Activated T-cell treated with anti-CD3 and anti-CD28 coated beads, Interleukin-2, amount 50 U/mL, for 48 hours (primary cell): ENCODE data around the gene WT1.

Source experiments
- DNase-seq, 2 experiments: peaks; one replicate each; pipeline ENCODE4 v3.0.0-alpha.2; 2020

Gene WT1

DNA sequence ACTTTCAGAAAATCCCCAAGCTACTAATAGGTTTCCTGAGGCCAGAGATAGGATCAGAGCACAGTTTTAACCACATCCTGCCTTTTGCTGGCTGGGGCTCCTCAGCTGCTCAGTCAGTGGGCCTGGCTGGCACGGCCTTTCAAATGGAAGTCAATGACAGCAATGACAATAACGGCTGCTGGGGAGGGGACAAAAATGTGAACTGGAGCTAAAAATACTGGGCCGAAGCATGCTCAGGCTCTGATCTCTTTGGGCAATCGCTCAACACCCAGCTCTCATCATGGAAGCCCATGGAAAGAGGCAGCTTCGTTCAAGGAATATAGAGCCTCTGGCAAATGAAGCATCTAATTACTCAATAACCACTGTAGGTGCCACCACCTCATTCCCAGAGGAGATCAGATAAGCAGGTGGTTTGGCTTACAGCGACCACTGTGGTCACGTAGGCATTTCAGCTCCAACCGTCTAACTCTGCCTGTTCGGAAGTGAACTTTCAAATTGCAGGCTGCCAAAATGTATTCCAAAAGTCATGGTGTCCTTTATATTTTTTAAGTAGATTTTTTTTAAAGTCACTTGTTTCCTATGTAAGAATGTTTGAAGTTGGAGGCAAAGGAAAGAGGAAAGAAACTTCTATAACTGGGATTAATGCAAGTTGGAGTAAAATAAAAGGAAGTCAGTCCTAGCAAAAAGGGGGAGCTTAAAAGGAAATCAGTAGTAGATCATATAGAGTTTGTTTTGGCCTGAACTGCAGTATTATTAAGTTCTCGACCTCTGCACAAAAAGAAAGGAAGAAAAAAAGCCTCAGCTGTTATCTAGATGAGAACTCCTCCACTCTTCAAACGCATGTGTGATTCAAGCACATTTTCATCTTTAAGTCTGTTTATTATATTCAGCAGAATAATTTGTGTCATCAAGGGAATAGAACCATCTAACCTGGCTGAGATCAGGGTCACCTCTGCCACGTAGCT lies 14.1 kb downstream of the WT1 start:
- DNase-seq = no peak

DNA sequence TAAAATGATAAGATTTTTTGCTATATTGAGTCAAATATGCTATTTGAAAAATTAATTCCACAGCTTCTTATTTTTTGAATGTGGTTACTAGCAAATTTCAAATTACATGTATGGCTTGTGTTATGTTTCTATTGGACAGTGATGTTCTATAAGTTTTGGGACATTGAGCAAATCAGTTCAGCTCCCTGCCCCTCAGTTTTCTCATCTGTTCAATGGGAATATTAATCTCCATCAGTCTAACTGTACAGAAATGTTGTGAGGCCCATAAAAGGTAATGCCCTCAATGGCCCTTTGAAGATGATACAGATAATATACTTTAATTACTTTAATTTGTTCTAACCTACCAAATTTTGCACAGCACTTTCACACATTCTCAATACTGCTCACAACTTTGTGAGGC lies 15.2 kb downstream of the WT1 start:
- no peak for DNase-seq

DNA sequence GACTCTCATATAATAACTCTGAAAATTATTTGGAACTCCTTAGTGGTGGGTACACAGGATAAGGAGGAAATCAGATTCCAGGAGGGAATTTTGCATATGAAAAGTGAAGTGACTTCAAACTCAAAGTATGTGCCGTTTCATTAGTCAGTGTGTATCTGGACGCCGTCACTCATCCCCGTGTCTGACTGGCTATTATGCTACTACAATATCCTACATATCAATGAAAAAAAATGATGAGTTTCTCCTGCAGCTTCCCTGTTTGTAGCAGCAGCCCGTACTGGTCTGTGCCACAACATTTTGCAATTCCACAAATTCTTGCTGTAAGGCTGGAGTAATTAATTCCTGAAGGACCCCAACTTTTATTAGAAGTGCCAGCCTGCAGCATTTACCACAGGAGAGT lies 16.5 kb downstream of the WT1 start:
- no peak for DNase-seq

DNA sequence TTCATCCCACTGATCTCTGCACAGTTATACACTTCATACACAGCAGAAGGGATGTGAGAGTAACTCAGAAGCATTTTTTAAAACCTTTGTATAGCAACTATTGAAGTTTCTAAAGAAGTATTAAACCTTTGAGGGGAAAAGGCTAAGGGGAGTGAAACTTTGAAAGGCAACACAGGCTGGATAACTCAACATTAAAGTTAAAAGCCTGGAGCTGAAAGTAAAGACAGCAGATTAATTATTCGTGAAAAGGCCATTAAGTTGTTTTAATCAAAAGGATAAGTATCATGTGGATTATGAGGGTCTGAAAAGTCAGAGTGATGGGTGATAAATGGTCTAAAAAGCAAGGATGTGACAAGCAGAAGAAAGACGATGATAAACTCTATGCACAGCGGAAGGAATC lies 17.5 kb downstream of the WT1 start:
- DNase-seq = no peak

DNA sequence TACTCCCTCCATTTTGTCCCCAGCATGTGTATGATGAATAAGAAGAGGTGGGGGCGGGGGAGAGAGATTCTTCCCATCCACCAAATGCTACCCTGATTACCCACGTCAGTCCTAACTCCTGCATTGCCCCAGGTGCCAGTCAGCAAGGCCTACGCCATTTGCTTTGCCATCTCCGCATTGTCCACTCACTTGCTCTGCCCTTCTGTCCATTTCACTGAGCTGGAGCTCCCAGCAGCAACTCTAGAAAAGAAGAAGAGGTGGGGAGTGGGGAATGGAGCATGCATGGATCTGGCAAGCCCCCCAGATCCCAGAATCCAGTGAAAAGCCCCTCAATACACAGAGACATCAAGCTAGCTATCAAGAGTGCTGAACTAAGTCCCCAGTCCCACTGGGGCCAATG lies 19.0 kb downstream of the WT1 start:
- no peak for DNase-seq

DNA sequence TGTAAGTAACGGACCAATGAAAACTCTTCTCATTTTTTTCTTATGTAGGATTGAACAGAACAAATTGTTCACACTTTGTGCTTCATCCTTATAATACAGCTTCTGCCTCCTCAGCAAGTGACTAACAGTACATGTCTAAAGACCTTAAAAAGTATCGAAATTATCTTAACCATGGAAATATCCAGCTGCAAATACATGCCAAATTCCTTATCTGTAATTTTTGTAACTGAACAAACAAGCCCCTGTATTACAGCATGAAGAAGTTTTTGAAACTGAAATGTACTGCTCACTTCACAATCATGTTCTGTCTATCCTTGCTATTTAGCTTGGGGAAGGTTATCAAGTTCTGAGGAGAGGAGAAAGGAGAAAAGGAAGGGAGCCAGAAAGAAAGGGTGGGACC lies 20.4 kb downstream of the WT1 start:
- no peak for DNase-seq

DNA sequence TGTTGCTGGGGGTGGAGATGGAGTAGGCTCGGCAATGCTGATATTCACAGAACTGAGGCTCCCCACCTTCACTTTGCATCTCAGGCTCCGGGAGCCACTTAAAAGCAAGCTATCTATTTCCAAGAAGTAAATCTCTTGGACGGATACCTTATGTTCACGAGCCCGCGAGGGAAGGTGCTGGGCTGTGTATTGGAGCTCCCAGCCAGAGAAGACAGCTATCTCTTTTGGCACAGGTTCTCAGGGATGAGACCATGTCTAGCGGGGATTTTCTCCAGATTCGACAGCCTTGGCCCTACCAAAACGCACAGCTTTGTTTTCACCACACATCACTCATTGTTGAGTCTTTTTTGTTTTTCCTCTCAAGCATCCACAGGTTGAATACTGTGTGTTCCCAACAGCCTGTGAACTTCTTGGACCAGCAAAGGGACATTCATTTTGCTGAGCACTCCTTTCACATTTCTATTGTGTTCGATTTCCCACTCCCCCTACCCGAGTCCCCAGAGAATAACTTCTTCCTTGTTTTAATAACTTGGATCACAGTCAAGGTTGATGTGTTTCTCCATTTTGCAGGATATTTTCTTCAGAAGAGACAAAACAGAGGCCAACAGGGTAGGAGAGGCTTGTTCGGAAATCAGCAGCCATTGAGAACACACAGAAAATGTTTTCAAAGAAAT lies 23.3 kb downstream of the WT1 start:
- no peak for DNase-seq

DNA sequence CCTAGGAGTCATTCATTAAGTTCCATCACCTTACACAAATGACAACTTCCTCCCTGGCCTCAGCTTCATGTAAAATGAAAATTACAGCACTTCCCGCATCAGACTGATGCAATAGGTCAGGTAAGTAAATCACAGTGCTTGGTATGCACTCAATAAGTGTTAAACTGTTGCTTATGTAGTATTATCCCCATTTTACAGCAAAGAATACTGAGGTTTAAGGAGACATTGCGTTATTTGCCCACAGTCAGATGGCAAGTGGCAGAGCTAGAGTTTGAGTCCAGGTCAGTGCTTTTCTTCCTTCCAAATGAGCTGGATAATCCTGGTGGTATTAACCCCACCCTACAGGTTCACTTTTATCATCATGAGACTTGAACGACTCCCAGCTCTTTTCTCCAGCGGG lies 29.7 kb downstream of the WT1 start:
- no peak for DNase-seq

DNA sequence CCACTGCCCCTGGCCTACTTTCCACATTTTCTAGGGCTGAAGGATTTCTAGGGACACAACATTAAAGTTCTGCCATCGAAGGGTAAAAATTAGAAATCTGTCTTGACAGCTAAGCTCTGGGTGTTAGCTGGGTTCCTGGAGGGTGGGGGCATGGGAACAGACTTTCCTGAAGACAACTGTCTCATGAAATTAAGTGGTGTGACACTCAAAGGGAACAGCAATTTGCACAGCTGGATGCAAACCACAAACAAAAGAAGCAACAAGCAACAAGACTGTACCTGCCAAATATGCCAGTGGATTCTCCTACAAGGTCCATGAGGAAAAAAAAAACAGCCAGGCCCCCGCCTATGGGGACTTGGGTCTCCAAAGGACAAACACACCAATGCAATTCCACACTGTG lies 32.5 kb downstream of the WT1 start:
- DNase-seq = no peak

DNA sequence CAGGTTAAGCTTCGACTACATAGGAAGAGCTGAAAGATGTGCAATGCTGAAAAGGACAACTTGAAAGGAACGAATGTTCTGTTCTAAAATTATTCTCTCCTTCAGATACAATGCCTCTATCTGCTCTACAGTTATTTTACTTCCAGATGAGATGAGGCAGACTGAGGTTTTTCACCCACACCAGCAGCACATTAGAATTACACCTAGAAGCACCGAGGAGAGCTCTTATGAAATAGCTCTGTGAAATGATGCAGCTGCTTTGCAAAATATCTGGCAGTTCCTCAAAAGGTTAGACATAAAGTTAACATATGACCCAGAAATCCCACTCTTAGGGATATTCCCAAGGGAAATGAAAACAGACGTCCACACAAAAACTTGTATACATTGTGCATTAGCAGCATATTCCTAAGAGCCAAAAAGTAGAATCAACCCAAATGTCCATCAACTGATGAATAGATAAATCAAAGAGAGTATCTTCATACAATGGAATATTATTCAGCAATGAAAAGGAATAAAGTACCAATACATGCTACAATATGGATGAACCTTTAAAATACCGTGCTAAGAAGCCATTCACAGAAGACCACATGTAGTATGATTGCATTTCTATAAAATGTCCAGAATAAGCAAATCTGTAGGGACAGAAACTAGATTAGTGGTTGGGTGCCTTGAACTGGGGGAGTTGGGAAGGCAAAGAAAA lies 34.5 kb downstream of the WT1 start:
- DNase-seq = no peak

DNA sequence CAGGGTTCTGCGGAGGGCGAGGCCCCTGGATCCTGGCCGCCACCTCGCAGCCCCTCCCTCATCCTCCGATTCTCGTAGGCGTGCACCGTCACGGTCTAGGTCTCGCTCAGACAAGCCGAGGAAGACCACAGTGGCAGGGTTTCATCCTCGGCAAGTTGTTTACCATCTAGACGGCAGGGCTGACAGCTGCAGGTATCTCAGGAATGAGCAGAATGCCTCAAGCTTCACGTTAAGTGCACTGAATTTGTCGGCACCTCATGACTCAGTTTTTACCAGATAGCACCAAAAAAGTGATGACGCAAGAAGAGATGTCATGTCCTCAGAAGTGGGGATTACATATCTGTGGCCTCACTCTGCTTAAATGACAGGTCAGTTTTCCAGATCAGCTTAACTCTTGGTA lies 35.1 kb downstream of the WT1 start:
- DNase-seq = no peak

DNA sequence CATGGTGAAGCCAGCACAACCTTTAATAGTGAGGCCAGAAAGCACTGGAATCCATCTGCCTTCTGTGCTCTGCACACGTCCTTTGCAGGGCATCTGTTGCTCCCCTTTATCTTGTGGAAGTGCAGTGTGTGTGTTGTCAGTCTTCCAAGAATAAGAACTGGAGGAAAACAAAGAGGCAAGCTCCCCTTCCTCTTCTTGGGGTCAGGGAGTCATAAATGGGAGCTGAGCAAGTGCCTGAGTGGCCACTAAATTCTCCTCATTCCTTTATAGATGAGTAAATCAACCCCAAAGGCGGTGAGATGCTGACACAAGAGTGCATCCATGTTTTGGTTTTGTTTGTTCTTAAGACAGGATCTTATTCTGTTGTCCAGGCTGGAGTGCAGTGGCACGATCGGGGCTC lies 38.3 kb downstream of the WT1 start:
- no peak for DNase-seq

DNA sequence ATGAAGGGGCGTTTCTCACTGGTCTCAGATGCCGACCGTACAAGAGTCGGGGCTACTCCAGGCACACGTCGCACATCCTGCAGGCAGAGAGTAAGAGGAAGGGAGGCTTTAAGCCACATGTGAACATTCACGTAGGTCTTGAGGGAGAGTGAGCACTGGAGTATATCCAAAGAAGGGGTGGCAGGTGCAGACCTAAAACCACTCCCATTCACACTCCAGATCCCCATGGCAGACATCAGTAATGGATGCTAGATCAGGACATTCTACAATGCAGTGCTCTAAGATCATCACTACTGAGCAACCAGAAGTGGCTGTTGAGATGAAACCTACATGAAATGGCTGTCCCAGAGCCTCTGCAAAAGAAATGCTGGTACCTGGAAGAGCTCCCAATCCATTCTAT lies 39.0 kb downstream of the WT1 start:
- no peak for DNase-seq

DNA sequence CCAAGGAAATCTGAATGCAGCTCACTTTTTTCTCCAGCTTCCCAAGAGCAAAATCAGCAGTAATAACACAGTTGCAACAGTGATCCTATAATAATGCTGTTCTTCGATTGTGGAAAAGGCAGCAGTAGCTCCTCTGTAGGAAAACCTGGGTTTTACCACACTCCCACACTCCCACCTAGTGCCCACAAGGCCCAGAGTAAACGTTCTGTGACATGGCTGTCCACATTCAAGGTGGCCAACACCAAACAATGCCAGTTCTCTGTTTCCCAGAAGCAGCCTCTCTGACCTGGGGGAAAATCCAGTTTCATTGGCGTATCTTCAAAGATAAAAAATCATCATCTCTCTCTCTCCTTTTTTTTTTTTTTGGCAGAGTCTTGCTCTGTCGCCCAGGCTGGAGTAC lies 40.2 kb downstream of the WT1 start:
- DNase-seq = no peak

DNA sequence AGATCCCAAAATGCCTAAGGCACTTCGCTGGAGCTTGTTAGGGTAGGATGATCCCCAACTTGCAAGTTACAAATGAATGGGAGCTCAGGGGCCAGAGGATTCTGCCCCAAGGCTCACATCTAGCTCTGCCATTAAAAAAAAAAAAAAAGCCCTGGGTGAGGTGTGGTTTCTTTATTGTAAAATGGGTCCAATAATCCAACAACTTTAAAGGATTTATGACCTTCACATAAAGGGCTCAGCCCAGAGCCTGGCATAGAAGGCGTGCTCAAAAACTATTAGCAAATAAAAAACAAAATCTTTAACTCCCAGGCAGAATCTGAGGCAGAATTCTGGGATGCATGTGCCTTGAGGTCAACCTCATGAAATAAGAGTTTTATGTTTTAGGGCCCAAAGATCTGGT lies 42.5 kb downstream of the WT1 start:
- DNase-seq = no peak

DNA sequence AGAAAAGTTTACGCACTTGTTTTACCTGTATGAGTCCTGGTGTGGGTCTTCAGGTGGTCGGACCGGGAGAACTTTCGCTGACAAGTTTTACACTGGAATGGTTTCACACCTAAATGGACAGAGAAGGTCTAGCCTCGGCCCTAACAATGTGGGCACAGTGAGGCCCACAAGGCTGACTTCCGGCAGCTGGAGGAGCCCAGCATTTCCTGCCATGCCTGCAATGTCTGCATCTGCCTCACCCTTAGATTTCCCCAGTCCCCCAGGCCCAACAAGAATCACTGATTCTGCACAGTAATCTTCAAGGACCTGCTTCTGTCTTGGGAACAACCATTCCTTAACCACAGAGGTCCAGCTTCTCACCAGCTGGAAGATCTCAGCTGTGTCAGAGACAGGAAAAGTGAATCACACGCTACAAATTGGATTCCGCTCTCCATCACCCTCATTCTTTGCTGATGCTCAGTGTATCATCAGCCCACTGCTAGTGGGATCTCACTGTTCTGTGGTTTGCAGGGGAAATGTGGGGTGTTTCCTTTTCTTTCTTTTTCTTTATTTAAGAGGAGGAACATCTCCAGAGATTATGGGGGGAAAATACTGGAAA lies 43.3 kb downstream of the WT1 start:
- no peak for DNase-seq

DNA sequence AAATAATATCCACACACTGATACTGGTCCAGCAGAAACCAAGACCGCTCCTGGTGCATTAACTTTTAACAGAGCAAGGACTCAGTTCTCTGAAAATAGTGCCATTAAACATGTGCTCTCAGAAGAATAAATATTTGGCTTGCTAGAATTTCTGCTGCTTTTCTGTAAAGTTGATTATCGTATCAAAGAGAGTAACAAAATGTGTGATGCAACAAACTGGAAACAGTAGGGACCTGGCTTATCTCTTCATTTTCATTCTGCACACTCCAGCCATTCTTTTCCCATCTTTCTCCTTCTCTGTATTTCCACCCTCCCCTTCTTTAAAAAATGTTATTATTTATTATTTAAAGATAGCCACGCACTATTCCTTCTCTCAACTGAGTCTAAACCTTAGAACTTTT lies 43.9 kb downstream of the WT1 start:
- DNase-seq = no peak

DNA sequence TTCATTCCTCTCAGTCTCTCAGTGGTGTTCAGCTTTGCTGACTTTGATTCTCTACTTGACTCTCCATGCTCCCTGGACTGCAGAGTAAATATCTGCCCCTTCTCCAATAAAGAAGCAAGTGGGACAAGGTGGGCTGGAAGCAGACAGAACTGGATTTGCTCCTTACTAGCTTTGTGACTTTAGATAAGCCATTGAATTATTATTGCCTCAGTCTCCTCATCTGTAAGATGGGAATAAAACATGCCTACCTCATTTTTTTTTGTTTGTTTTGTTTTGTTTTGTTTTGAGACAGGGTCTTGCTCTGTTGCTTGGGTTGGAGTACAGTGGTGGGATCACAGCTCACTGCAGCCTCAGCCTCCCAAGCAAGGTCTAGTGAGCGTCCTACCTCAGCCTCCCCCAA lies 44.6 kb downstream of the WT1 start:
- DNase-seq = no peak

DNA sequence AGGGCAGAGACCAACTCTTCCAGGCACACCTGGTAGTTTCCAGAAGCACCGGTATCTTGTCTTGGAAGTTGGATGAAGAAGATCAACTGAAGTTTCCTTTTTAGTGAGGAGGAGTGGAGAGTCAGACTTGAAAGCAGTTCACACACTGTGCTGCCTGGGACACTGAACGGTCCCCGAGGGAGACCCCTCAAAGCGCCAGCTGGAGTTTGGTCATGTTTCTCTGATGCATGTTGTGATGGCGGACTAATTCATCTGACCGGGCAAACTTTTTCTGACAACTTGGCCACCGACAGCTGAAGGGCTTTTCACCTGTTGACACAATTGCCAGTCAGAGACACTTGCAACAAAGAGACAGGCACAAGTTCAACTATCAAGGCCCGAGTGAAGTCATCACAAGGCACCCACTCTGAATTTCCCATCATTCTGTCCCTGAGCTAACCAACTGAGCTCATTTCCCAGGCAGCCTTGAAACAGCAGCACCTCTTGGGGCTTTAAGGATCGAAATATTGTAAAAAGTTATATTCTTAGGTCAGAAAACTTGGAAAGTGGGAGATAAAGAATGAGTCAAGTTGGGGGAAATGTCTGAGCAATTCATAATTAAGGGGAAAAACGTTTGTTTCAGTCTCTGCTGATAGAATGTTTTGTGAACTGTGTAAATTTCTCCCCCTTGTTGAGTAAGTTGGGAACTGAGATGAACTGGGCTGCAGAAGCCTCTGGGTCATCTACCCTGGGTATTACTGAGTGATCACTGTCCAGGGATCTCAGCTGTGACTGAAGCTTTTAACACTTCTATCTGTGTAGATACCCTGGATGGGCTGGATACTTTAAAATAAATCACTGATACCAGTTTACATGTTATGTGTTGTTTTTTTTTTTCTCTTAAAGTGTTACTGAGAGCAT lies 46.2 kb downstream of the WT1 start:
- no peak for DNase-seq

DNA sequence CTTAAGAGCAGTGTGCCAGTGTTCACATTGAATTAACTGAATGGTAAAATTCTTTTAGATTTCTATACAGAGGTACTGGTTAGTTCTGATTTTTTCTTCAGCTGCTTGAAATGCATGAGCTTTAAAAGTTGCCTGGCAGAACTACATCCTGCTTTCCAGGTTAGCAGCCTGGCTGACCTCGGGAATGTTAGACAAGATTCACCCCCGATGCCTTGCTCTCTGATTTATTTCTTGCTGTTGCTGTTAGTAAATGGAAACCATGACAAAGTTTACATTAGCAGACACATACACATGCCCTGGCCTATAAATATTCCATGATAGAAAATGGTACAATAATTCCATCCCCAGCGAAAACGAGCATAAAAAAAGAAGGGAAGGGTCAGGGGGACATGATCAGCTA lies 47.0 kb downstream of the WT1 start:
- DNase-seq = no peak

DNA sequence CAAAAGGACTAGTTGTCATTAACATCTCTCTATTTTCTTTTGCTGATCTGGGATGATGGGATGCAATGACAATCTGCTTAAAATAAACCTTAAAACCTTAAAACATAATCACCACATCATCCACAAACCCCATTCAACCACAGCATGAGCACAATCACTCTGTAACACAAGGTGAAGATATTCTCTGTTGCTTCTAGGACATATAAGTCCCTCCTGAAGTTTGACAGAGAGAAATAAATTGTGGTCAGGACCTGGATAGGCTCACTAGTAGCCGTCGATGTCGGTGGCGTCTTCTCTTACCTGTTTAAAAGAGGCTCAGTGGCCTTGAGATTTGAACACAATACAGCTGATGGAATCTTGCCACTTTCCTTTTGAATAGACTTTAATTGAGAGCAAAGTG lies 47.9 kb downstream of the WT1 start:
- DNase-seq = no peak

DNA sequence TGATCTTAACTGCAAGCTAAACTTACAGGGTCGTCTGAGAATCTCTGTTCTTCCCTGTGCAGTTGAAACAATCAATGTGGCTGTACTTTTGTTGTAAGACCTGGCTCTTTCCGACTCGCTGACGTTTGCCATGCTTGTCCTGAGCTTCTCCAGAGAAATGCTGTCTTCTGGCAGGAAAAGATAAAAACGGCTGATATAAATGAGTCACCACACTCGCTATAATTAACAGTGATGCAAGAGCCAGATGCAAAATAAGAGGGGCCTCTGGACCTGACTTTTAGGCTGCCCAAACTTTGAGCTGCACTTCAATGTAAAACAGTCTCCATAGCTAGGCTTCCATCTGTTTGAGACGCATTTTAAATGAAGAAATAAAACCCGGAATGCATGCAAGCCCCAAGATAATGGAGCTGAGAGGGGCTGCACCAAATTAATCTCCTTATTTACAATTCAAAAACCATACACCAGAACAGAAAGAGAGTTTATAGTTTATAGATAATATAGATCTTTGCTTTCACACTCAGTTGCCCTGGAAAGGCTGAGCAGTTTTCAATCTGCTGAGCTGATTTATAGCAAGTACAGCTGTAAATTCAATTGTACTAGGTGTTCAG lies 48.5 kb downstream of the WT1 start:
- DNase-seq = no peak
